Ishikawa (cell line): ENCODE data around the gene DTD2.

ENCODE experiments used
- CEBPB ChIP-seq: IDR thresholded peaks from 2 replicates; pipeline ENCODE4 v1.6.1; 2012
- CREB1 ChIP-seq: IDR thresholded peaks from 2 replicates; pipeline ENCODE4 v1.6.1; 2012; ENCODE audit warnings: low read depth
- EGR1 ChIP-seq: IDR thresholded peaks from 2 replicates; pipeline ENCODE4 v1.6.1; 2012
- EP300 ChIP-seq: IDR thresholded peaks from 2 replicates; pipeline ENCODE4 v1.6.1; 2012; ENCODE audit warnings: borderline replicate concordance
- FOXM1 ChIP-seq: IDR thresholded peaks from 2 replicates; pipeline ENCODE4 v1.6.1; 2012; ENCODE audit warnings: low read depth, borderline replicate concordance
- MAX ChIP-seq: IDR thresholded peaks from 2 replicates; pipeline ENCODE4 v1.6.1; 2012
- NFIC ChIP-seq: IDR thresholded peaks from 2 replicates; pipeline ENCODE4 v1.6.1; 2012
- RAD21 ChIP-seq: IDR thresholded peaks from 2 replicates; pipeline ENCODE4 v1.6.1; 2012; ENCODE audit warnings: low read depth
- TAF1 ChIP-seq: IDR thresholded peaks from 2 replicates; pipeline ENCODE4 v1.6.1; 2012; ENCODE audit warnings: low read depth, mild to moderate bottlenecking
- TCF12 ChIP-seq: IDR thresholded peaks from 2 replicates; pipeline ENCODE4 v1.6.1; 2012; ENCODE audit warnings: low read depth
- TEAD4 ChIP-seq: IDR thresholded peaks from 2 replicates; pipeline ENCODE4 v1.6.1; 2012
- USF1 ChIP-seq: IDR thresholded peaks from 2 replicates; pipeline ENCODE4 v1.6.1; 2012
- YY1 ChIP-seq: IDR thresholded peaks from 2 replicates; pipeline ENCODE4 v1.6.1; 2012; ENCODE audit warnings: low read depth

- TF ChIP-seq EP300, result no peak
- TF ChIP-seq TAF1, result no peak
- no peak for TF ChIP-seq CREB1
- no peak for TF ChIP-seq EGR1
- no peak for TF ChIP-seq NFIC
- no peak for TF ChIP-seq USF1
- no peak for TF ChIP-seq CEBPB
- TF ChIP-seq FOXM1, result no peak
- TF ChIP-seq YY1, result no peak
- no peak for TF ChIP-seq TCF12
- TF ChIP-seq RAD21, result no peak
- no peak for TF ChIP-seq TEAD4
- no peak for TF ChIP-seq MAX
These were observed 17.7 kb downstream of the DTD2 start for GRCh38 chr14:31439561-31439960.
